HepG2 (cell line): Measurements from ENCODE around the gene P2RX1.

ENCODE experiments used
- ESRRA ChIP-seq: sonication (generic); formaldehyde crosslinking; IDR thresholded peaks from 2 replicates; pipeline ENCODE4 v1.5.1; 2020; ENCODE audit warnings: mild to moderate bottlenecking, low read depth, missing genetic modification reagents
- GTF2F1 ChIP-seq: fragments of 150-350 bp; IDR thresholded peaks from 2 replicates; pipeline ENCODE4 v1.6.1; 2014; ENCODE audit warnings: low read length
- GTF3A ChIP-seq: sonication (generic); formaldehyde crosslinking; conservative IDR thresholded peaks from 2 replicates; pipeline ENCODE4 v1.4.0; 2020; ENCODE audit warnings: mild to moderate bottlenecking, missing genetic modification reagents
- SETDB1 ChIP-seq: sonication (generic); formaldehyde crosslinking; IDR thresholded peaks from 2 replicates; pipeline ENCODE4 v1.5.1; 2020; ENCODE audit warnings: missing genetic modification reagents, mild to moderate bottlenecking, borderline replicate concordance
- SOX6 ChIP-seq, 2 experiments: fragments of 450-650 bp in 1 of 2; sonication (generic) in 1 of 2; formaldehyde crosslinking in 1 of 2; IDR thresholded peaks; 2 replicates each; pipeline versions ENCODE4 v1.4.0 to v1.6.1; 2017 to 2020; ENCODE audit warnings: antibody characterized with exemption in 1 of 2, mild to moderate bottlenecking in 1 of 2, missing genetic modification reagents in 1 of 2
- ZNF460 ChIP-seq: sonication (generic); formaldehyde crosslinking; IDR thresholded peaks from 2 replicates; pipeline ENCODE4 v1.5.1; 2020; ENCODE audit warnings: missing genetic modification reagents, mild to moderate bottlenecking, borderline replicate concordance
- ZNF607 ChIP-seq: sonication (generic); formaldehyde crosslinking; IDR thresholded peaks from 2 replicates; pipeline ENCODE4 v1.5.1; 2020; ENCODE audit warnings: missing genetic modification reagents, mild to moderate bottlenecking, borderline replicate concordance
- ZNF670 ChIP-seq: sonication (generic); formaldehyde crosslinking; IDR thresholded peaks from 2 replicates; pipeline ENCODE4 v1.8.0; 2022; ENCODE audit warnings: mild to moderate bottlenecking, missing genetic modification reagents, borderline replicate concordance
- ZNF781 ChIP-seq: sonication (generic); formaldehyde crosslinking; IDR thresholded peaks from 2 replicates; pipeline ENCODE4 v1.5.1; 2020; ENCODE audit warnings: borderline replicate concordance, mild to moderate bottlenecking, missing genetic modification reagents; ENCODE audit errors: not compliant biosample characterization
- ZSCAN30 ChIP-seq: sonication (generic); formaldehyde crosslinking; IDR thresholded peaks from 2 replicates; pipeline ENCODE4 v1.5.0; 2020; ENCODE audit warnings: mild to moderate bottlenecking, missing genetic modification reagents
- TF ChIP-seq, protein P1 (sequence below): sonication (generic); formaldehyde crosslinking; IDR thresholded peaks from 2 replicates; pipeline ENCODE4 v1.5.0; 2020; ENCODE audit warnings: mild to moderate bottlenecking, missing genetic modification reagents, moderate library complexity
- TF ChIP-seq, protein P2 (sequence below): sonication (generic); formaldehyde crosslinking; IDR thresholded peaks from 2 replicates; pipeline ENCODE4 v1.5.1; 2020; ENCODE audit warnings: missing genetic modification reagents, mild to moderate bottlenecking, borderline replicate concordance
- TF ChIP-seq, protein P3 (sequence below): sonication (generic); formaldehyde crosslinking; IDR thresholded peaks from 2 replicates; pipeline ENCODE4 v1.4.0; 2020; ENCODE audit warnings: missing genetic modification reagents
- TF ChIP-seq, protein P4 (sequence below): IDR thresholded peaks from 2 replicates; pipeline ENCODE4 v1.6.1; 2016; ENCODE audit warnings: missing compliant biosample characterization, missing genetic modification reagents, borderline replicate concordance

DNA sequence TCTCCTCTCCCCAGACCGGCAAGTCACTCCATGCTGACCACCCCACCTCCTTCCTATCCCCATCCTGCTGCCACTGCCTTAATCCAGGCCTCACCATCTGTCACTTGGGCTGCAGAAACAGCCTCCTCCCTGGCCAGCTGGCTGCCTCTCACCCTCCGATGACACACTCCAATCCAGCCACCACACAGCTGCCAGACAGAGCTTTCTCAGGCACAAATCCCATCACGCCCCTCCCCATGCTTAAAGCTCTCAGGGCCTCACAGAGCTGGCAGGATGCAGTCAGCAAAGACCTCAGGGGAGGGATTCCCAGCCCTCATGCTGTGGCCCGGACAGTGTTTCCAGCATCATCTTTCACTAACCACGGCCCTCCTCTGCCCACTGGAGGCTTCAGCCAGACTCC is 37.1 kb downstream of the P2RX1 start:
- TF ChIP-seq ZSCAN30 (no peak), SOX6 (IDR thresholded peaks at IDR 0.05) (no peak), SOX6 (CRISPR knock-in tag; IDR thresholded peaks at IDR 0.05) (no peak), GTF2F1 (no peak), ZNF460 (no peak), SETDB1 (no peak), GTF3A (CRISPR knock-in tag) (no peak), ZNF781 (CRISPR knock-in tag) (no peak), ZNF607 (no peak), ESRRA (CRISPR knock-in tag) (no peak), ZNF670 (CRISPR knock-in tag) (no peak)
- TF ChIP-seq, protein P1, sequence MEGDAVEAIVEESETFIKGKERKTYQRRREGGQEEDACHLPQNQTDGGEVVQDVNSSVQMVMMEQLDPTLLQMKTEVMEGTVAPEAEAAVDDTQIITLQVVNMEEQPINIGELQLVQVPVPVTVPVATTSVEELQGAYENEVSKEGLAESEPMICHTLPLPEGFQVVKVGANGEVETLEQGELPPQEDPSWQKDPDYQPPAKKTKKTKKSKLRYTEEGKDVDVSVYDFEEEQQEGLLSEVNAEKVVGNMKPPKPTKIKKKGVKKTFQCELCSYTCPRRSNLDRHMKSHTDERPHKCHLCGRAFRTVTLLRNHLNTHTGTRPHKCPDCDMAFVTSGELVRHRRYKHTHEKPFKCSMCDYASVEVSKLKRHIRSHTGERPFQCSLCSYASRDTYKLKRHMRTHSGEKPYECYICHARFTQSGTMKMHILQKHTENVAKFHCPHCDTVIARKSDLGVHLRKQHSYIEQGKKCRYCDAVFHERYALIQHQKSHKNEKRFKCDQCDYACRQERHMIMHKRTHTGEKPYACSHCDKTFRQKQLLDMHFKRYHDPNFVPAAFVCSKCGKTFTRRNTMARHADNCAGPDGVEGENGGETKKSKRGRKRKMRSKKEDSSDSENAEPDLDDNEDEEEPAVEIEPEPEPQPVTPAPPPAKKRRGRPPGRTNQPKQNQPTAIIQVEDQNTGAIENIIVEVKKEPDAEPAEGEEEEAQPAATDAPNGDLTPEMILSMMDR (CRISPR knock-in tag), result no peak
- TF ChIP-seq, protein P2, sequence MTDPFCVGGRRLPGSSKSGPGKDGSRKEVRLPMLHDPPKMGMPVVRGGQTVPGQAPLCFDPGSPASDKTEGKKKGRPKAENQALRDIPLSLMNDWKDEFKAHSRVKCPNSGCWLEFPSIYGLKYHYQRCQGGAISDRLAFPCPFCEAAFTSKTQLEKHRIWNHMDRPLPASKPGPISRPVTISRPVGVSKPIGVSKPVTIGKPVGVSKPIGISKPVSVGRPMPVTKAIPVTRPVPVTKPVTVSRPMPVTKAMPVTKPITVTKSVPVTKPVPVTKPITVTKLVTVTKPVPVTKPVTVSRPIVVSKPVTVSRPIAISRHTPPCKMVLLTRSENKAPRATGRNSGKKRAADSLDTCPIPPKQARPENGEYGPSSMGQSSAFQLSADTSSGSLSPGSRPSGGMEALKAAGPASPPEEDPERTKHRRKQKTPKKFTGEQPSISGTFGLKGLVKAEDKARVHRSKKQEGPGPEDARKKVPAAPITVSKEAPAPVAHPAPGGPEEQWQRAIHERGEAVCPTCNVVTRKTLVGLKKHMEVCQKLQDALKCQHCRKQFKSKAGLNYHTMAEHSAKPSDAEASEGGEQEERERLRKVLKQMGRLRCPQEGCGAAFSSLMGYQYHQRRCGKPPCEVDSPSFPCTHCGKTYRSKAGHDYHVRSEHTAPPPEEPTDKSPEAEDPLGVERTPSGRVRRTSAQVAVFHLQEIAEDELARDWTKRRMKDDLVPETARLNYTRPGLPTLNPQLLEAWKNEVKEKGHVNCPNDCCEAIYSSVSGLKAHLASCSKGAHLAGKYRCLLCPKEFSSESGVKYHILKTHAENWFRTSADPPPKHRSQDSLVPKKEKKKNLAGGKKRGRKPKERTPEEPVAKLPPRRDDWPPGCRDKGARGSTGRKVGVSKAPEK, result no peak
- TF ChIP-seq, protein P3, sequence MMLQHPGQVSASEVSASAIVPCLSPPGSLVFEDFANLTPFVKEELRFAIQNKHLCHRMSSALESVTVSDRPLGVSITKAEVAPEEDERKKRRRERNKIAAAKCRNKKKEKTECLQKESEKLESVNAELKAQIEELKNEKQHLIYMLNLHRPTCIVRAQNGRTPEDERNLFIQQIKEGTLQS (CRISPR knock-in tag), result no peak
- TF ChIP-seq, protein P4, sequence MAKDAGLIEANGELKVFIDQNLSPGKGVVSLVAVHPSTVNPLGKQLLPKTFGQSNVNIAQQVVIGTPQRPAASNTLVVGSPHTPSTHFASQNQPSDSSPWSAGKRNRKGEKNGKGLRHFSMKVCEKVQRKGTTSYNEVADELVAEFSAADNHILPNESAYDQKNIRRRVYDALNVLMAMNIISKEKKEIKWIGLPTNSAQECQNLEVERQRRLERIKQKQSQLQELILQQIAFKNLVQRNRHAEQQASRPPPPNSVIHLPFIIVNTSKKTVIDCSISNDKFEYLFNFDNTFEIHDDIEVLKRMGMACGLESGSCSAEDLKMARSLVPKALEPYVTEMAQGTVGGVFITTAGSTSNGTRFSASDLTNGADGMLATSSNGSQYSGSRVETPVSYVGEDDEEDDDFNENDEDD (CRISPR knock-in tag), result no peak
